H1 (cell line): ENCODE results near the gene CACNA1C.

ENCODE experiments used
- EZH2 ChIP-seq: fragments of 200-600 bp; sonication (generic); IDR thresholded peaks from 2 replicates; pipeline ENCODE4 v1.7.1; 2012; ENCODE audit warnings: low read depth, mild to moderate bottlenecking, moderate library complexity, low read length, inconsistent platforms; ENCODE audit not compliant: severe bottlenecking
- SIX5 ChIP-seq: IDR thresholded peaks from 2 replicates; pipeline ENCODE4 v1.6.1; 2011; ENCODE audit warnings: mild to moderate bottlenecking, low read depth, low read length
- TF ChIP-seq, protein P1 (sequence below): IDR thresholded peaks from 2 replicates; pipeline ENCODE4 v1.6.1; 2011; ENCODE audit warnings: low read depth, mild to moderate bottlenecking, low read length; ENCODE audit not compliant: insufficient read depth
- TF ChIP-seq, protein P2 (sequence below), 3 experiments: IDR thresholded peaks; 1 replicate in 2 of 3; 2 replicates in 1 of 3; pipeline versions ENCODE4 v1.5.1 to v1.6.1; 2011; ENCODE audit warnings: low read length in 3 of 3, mild to moderate bottlenecking in 3 of 3, inconsistent platforms in 2 of 3, low read depth in 1 of 3, moderate library complexity in 1 of 3; ENCODE audit not compliant: insufficient read depth in 1 of 3; ENCODE audit errors: control extremely low read depth in 1 of 3

DNA sequence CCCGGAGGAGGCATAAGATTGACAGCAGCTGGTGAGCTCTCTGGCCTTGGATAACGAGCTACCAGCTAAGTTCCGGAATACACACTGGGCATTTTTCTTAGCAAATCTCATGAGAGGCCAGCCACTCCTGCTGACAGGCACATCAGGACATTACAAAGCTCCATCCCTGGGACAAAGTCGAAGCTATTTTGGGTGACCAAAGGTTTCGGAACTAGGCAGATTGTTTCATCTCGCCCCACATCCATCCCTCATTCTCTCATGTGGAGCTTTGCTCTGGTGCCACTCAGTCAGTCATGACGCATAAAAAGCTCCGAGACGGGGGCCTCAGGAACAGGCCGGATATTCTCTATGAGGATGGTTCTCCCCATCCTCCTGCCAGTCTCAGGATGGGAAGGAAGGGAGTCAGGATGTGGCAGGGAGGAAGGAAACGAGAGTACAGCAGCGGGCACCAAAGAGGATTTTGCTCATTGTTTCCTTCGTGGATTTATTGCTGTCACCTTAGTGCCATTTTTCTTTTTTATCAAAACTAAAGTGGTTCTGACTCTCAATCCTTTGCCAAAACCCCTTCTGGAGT lies 488.9 kb downstream of the CACNA1C start:
- TF ChIP-seq SIX5, result no peak
- TF ChIP-seq, protein P1, sequence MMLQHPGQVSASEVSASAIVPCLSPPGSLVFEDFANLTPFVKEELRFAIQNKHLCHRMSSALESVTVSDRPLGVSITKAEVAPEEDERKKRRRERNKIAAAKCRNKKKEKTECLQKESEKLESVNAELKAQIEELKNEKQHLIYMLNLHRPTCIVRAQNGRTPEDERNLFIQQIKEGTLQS, result no peak
- no peak for TF ChIP-seq EZH2
- TF ChIP-seq, protein P2, sequence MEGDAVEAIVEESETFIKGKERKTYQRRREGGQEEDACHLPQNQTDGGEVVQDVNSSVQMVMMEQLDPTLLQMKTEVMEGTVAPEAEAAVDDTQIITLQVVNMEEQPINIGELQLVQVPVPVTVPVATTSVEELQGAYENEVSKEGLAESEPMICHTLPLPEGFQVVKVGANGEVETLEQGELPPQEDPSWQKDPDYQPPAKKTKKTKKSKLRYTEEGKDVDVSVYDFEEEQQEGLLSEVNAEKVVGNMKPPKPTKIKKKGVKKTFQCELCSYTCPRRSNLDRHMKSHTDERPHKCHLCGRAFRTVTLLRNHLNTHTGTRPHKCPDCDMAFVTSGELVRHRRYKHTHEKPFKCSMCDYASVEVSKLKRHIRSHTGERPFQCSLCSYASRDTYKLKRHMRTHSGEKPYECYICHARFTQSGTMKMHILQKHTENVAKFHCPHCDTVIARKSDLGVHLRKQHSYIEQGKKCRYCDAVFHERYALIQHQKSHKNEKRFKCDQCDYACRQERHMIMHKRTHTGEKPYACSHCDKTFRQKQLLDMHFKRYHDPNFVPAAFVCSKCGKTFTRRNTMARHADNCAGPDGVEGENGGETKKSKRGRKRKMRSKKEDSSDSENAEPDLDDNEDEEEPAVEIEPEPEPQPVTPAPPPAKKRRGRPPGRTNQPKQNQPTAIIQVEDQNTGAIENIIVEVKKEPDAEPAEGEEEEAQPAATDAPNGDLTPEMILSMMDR (IDR thresholded peaks at IDR 0.05; ENCODE audit: control extremely low read depth in 1 of 3, insufficient read depth in 1 of 3, low read depth in 1 of 3, low read length in 3 of 3), result no peak
